ENCODE results near the gene MEIS3.
A peak's percentile ranks its signal among the peaks of the same experiment; 100 is the strongest.

Gene MEIS3

GRCh38 chr19:47419030-47419783 lies at the start of gene MEIS3:
TSS of gene MEIS3 (minus strand) at chr19:47419527. CDS start at chr19:47419081, 446 bp downstream.
- no peak for DNase-seq (ENCODE audit: low spot score)

- no peak for DNase-seq (ENCODE audit: low spot score)
Measured at GRCh38 chr19:47467914-47468313, 48.6 kb upstream of the MEIS3 start.

- no peak for DNase-seq (ENCODE audit: low spot score)
Measured at GRCh38 chr19:47465957-47466356, 46.6 kb upstream of the MEIS3 start.

- no peak for DNase-seq (ENCODE audit: low spot score)
Measured at GRCh38 chr19:47464675-47465419, 45.5 kb upstream of the MEIS3 start.

- DNase-seq (ENCODE audit: low spot score), result no peak
Measured at GRCh38 chr19:47461876-47462275, 42.5 kb upstream of the MEIS3 start.

- no peak for DNase-seq (ENCODE audit: low spot score)
Measured at GRCh38 chr19:47459477-47459876, 40.1 kb upstream of the MEIS3 start.

- no peak for DNase-seq (ENCODE audit: low spot score)
Measured at GRCh38 chr19:47458672-47459071, 39.3 kb upstream of the MEIS3 start.

GRCh38 chr19:47456721-47457474 lies 37.6 kb upstream of the MEIS3 start:
- DNase-seq (ENCODE audit: low spot score), result no peak

GRCh38 chr19:47450478-47450877 lies 31.2 kb upstream of the MEIS3 start:
- no peak for DNase-seq (ENCODE audit: low spot score)

- no peak for DNase-seq (ENCODE audit: low spot score)
Measured at GRCh38 chr19:47448360-47448727, 29.0 kb upstream of the MEIS3 start.

- peak; percentile 42 for DNase-seq (ENCODE audit: low spot score)
Measured at GRCh38 chr19:47447470-47448359, 28.4 kb upstream of the MEIS3 start.

- no peak for DNase-seq (ENCODE audit: low spot score)
Measured at GRCh38 chr19:47446534-47447469, 27.5 kb upstream of the MEIS3 start.

GRCh38 chr19:47445937-47446402 lies 26.6 kb upstream of the MEIS3 start:
- DNase-seq (ENCODE audit: low spot score), result peak; percentile 54

GRCh38 chr19:47445527-47445926 lies 26.2 kb upstream of the MEIS3 start:
- DNase-seq (ENCODE audit: low spot score), result no peak

GRCh38 chr19:47444388-47444821 lies 25.1 kb upstream of the MEIS3 start:
- DNase-seq (ENCODE audit: low spot score), result no peak

- DNase-seq (ENCODE audit: low spot score), result peak; percentile 49
Measured at GRCh38 chr19:47443331-47443730, 24.0 kb upstream of the MEIS3 start.

- no peak for DNase-seq (ENCODE audit: low spot score)
Measured at GRCh38 chr19:47438793-47439220, 19.5 kb upstream of the MEIS3 start.

- no peak for DNase-seq (ENCODE audit: low spot score)
Measured at GRCh38 chr19:47437500-47437899, 18.2 kb upstream of the MEIS3 start.

GRCh38 chr19:47436712-47437401 lies 17.5 kb upstream of the MEIS3 start:
- DNase-seq (ENCODE audit: low spot score), result peak; percentile 87

All from Ammon's horn (tissue), 1 donor.